Glutamatergic neuron (in vitro differentiated cells): Measurements from ENCODE around the gene ZSCAN25. TPM values are rescaled to one million over a fixed set of nuclear protein-coding genes. Genes with fewer than 3 reads are reported as not detected.

Experiments
- DNase-seq: peaks from one replicate; pipeline ENCODE4 v3.0.0; 2022
- H3K27ac Mint-ChIP-seq: one replicate; pipeline ENCODE4 v1.8.0; 2020; ENCODE audit warnings: mild to moderate bottlenecking, mixed read lengths, inconsistent platforms; ENCODE audit not compliant: unreplicated experiment
- H3K27me3 Mint-ChIP-seq: one replicate; pipeline ENCODE4 v1.8.0; 2020; ENCODE audit warnings: mild to moderate bottlenecking, moderate library complexity, mixed read lengths, inconsistent platforms; ENCODE audit not compliant: unreplicated experiment
- H3K36me3 Mint-ChIP-seq: one replicate; pipeline ENCODE4 v1.8.0; 2020; ENCODE audit warnings: mild to moderate bottlenecking, mixed read lengths, inconsistent platforms; ENCODE audit not compliant: unreplicated experiment
- H3K4me1 Mint-ChIP-seq: one replicate; pipeline ENCODE4 v1.8.0; 2020; ENCODE audit warnings: mild to moderate bottlenecking, low read depth, mixed read lengths, inconsistent platforms; ENCODE audit not compliant: unreplicated experiment
- H3K4me3 Mint-ChIP-seq: one replicate; pipeline ENCODE4 v1.8.0; 2020; ENCODE audit warnings: mild to moderate bottlenecking, mixed read lengths, inconsistent platforms; ENCODE audit not compliant: unreplicated experiment
- H3K9me3 Mint-ChIP-seq: one replicate; pipeline ENCODE4 v1.8.0; 2020; ENCODE audit warnings: mild to moderate bottlenecking, moderate library complexity, mixed read lengths, inconsistent platforms; ENCODE audit not compliant: unreplicated experiment
- CTCF ChIP-seq: fragments of 200-600 bp; sonication (generic); IDR thresholded peaks from one replicate; pipeline ENCODE4 v1.5.0; 2021; ENCODE audit not compliant: partially characterized antibody, unreplicated experiment
- total RNA-seq: library from RNA; stranded (reverse); fragmentation: NEBNext Ultra II Directional; extraction: Animal tissue kit (Norgen Biotek cat#: 25700); gene quantifications from one replicate; pipeline ENCODE4 v1.2.1, GENCODE V29; 2021; ENCODE audit not compliant: unreplicated experiment

The ZSCAN25 gene
- total RNA-seq, 1 donor from 2014 or later, result 26.6 TPM

DNA sequence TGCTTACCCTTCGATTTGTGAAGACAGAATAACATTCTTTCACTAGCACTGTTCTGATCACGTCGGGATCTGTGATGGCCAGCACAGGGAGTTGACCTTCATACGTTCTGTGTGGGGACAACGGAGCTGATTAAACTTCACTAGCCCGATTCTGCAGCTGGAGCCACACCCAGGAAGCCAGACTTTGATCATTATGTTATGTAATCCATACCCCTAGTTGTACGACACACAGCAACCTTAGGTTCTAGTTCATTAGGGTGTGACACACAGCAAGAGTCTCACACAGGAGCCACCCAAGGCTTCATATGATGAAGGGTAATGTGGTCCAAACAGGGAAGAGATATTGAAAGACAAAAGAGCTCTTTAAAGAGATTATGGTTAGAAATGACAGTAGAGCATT, 55.8 kb downstream of the ZSCAN25 start:
- TF ChIP-seq CTCF, result no peak
- Mint-ChIP-seq H3K9me3 (peaks cover 1% of the 10 kb centered on the region), H3K4me1 (no peaks in the 10 kb centered on the region), H3K27me3 (no peaks in the 10 kb centered on the region), H3K4me3 (no peak overlapping the region), H3K36me3 (no peaks in the 10 kb centered on the region), H3K27ac (no peak overlapping the region)
- DNase-seq, result no peak

DNA sequence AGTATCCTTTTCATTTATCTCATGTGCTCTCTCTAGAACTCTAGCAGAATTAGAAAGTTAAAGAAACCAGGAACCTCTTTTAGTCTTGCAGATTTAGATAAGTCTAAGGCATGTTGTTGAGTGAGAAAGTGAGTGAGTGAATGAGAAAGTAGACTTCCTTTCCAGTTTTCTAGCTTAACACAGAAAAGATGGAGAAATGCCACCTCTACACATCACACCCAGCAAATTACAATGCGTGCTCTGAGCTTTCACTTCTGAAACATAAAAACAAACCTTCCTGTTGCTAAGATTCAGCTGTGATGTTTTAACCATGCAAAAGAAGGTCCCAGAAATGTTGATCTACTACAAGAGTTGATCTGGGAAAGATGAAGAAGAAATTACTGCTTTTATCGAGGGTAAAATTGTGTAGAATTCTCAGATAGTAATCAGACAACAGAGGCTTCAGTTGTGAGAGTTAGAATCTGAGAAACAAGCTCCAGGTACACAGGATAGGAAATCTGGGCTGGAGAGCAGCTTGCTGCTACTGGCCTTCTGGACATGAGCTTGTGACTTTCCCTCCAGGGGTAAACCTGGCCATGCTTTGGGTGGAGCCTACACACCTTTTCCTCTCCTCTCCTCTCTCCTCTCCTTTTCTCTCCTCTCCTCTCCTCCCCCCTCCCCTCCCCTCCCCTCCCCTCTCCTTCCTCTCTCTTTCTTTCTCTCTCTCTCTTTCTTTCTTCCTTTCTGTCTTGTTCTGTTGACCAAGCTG, 58.4 kb downstream of the ZSCAN25 start:
- DNase-seq, result no peak
- Mint-ChIP-seq H3K36me3 (no peaks in the 10 kb centered on the region), H3K4me1 (no peaks in the 10 kb centered on the region), H3K27ac (no peak overlapping the region), H3K9me3 (peaks cover 3% of the 10 kb centered on the region), H3K27me3 (peaks cover 2% of the 10 kb centered on the region), H3K4me3 (no peak overlapping the region)
- no peak for TF ChIP-seq CTCF

DNA sequence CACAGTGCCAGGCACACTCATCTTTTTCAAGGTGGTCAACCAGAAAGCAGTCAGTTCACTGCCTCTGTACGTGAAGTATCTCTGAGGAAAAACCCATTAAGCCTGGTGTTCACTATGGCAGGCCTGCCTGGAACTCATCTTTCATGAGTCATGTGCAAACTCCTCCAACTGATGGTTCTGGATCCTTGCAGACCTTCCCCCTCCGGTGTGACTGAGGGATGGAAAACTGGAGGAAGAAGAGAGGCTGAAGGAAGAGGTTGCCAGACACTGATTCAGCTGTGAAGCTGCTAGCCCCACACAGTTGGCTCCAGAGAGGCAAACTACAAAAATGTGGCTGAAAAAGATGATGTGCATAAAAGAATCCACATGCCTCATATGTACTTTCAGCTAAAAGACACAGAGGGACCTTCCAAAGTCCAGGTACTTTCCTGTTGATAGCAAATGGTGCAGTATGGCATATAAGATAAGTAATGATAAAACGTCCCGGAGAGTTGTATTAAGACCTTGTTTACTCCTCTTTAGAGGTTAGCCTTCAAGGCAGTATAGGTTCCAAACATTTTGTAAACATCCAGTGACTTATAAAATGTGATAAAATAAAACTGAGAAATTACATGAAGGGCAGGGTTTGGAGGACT, 60.4 kb downstream of the ZSCAN25 start:
- Mint-ChIP-seq H3K27me3 (peaks cover 2% of the 10 kb centered on the region), H3K27ac (no peak overlapping the region), H3K4me1 (no peaks in the 10 kb centered on the region), H3K9me3 (peaks cover 3% of the 10 kb centered on the region), H3K36me3 (no peaks in the 10 kb centered on the region), H3K4me3 (no peak overlapping the region)
- no peak for DNase-seq
- no peak for TF ChIP-seq CTCF

DNA sequence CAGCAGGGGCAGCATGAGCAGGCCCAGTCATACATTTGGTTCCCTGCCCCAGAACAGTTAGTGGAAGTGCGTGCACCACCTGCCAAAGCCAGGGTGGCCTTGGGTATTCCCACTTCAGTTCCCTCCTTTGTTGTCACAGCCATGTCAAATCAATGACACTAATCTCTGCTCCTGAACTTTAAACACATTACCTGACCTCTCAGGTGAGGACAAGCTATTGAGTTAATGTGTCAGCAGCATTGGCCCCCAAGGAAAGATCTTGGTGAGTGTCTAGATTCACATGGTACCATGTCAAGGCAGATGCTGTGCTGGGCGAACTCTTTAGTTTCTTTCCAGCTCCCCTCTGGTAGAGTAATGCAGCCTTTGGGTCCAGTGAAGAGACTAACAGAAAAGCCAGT, 60.9 kb downstream of the ZSCAN25 start:
- no peak for TF ChIP-seq CTCF
- DNase-seq, result no peak
- Mint-ChIP-seq H3K27me3 (peaks cover 2% of the 10 kb centered on the region), H3K36me3 (no peaks in the 10 kb centered on the region), H3K27ac (no peak overlapping the region), H3K9me3 (peaks cover 3% of the 10 kb centered on the region), H3K4me1 (no peaks in the 10 kb centered on the region), H3K4me3 (no peak overlapping the region)

DNA sequence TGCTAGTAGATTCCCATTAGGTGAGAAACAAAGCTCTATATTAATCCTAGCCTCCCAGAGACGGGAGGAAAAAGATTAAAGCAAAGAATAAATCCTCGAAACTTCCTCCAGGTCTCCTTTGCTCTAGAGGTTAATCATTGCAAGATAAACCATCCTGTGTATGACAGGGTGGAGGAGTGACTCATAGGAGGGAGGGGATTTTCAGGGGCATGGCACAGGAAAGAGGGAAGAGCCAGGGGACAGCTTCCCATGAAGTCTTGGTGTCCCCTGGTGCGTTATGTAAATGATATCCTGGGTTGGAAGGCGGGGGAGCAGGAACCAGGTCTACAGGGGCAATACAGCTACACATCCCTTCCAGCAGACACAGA, 62.3 kb downstream of the ZSCAN25 start:
- no peaks in the 10 kb centered on the region for H3K36me3 Mint-ChIP-seq
- DNase-seq, result no peak
- TF ChIP-seq CTCF, result no peak
- H3K27ac Mint-ChIP-seq, result no peak overlapping the region
- peaks cover 2% of the 10 kb centered on the region for H3K9me3 Mint-ChIP-seq
- H3K4me1 Mint-ChIP-seq, result no peaks in the 10 kb centered on the region
- peaks cover 2% of the 10 kb centered on the region for H3K27me3 Mint-ChIP-seq
- no peak overlapping the region for H3K4me3 Mint-ChIP-seq
